OCI-LY7 (cell line): ENCODE measurements around the gene KLHL17. TPM values are rescaled to one million over a fixed set of nuclear protein-coding genes. Genes with fewer than 3 reads are reported as not detected.

Experiments
- BruUV-seq: library from RNA; stranded (reverse); fragments of 400-500 nt; replicated peaks from 2 replicates; lab custom pipeline; 2021; lab: Mats Ljungman, UMichigan
- CTCF ChIA-PET: fragments of 300-600 bp; sonication (Branson Sonifier 250); formaldehyde crosslinking; loops from one replicate; lab custom pipeline; 2022; ENCODE audit warnings: antibody characterized with exemption; ENCODE audit not compliant: unreplicated experiment; lab: Charles Lee
- POLR2A ChIA-PET: fragments of 300-600 bp; sonication (Branson Sonifier 250); formaldehyde crosslinking; loops from one replicate; lab custom pipeline; 2022; ENCODE audit warnings: antibody characterized with exemption; lab: Charles Lee
- DNase-seq: peaks from one replicate; pipeline ENCODE4 v3.0.0-alpha.2; 2015; ENCODE audit warnings: low spot score
- H2AFZ ChIP-seq: fragments of 200-600 bp; sonication (generic), shearing (Covaris generic); 2 replicates; pipeline ENCODE4 v1.6.1; 2014; ENCODE audit warnings: mild to moderate bottlenecking, antibody characterized with exemption, low read length, moderate library complexity
- H3K27ac ChIP-seq: fragments of 200-600 bp; sonication (generic); 2 replicates; pipeline ENCODE4 v1.5.1; 2014; ENCODE audit warnings: mixed run types, low read depth, mild to moderate bottlenecking, moderate library complexity, low read length, inconsistent platforms; ENCODE audit not compliant: poor library complexity, severe bottlenecking
- H3K36me3 ChIP-seq: fragments of 200-600 bp; sonication (generic); 2 replicates; pipeline ENCODE4 v1.6.1; 2014; ENCODE audit warnings: mild to moderate bottlenecking, antibody characterized with exemption, low read length, moderate library complexity, mixed read lengths; ENCODE audit not compliant: insufficient read depth
- H3K4me1 ChIP-seq: fragments of 200-600 bp; sonication (generic); 2 replicates; pipeline ENCODE4 v1.5.1; 2014; ENCODE audit warnings: mild to moderate bottlenecking, low read length; ENCODE audit not compliant: insufficient read depth, poor library complexity, severe bottlenecking
- H3K4me2 ChIP-seq: fragments of 200-600 bp; sonication (generic); 2 replicates; pipeline ENCODE4 v1.6.1; 2014; ENCODE audit warnings: mild to moderate bottlenecking, low read length
- H3K4me3 ChIP-seq: fragments of 200-600 bp; sonication (generic); 2 replicates; pipeline ENCODE4 v1.5.1; 2014; ENCODE audit warnings: mild to moderate bottlenecking, low read depth, low read length; ENCODE audit not compliant: poor library complexity, severe bottlenecking
- H3K79me2 ChIP-seq: fragments of 200-600 bp; sonication (generic); 2 replicates; pipeline ENCODE4 v1.6.1; 2016; ENCODE audit warnings: low read depth, mild to moderate bottlenecking, low read length, moderate library complexity, mixed read lengths; ENCODE audit not compliant: insufficient read depth
- H3K9me2 ChIP-seq: fragments of 200-600 bp; sonication (generic); 2 replicates; pipeline ENCODE4 v1.6.1; 2016; ENCODE audit warnings: mild to moderate bottlenecking, low read length, mixed read lengths; ENCODE audit not compliant: insufficient read depth
- H3K9me3 ChIP-seq: fragments of 200-600 bp; sonication (generic); 2 replicates; pipeline ENCODE4 v1.6.1; 2014; ENCODE audit warnings: mild to moderate bottlenecking, mixed run types, low read length, mixed read lengths
- H4K20me1 ChIP-seq: fragments of 200-600 bp; sonication (generic); 2 replicates; pipeline ENCODE4 v1.6.1; 2014; ENCODE audit warnings: mild to moderate bottlenecking, antibody characterized with exemption, low read length, moderate library complexity, mixed read lengths; ENCODE audit not compliant: insufficient read depth
- CTCF ChIP-seq: fragments of 200-600 bp; sonication (generic); conservative IDR thresholded peaks from 2 replicates; pipeline ENCODE4 v1.5.1; 2014; ENCODE audit warnings: mild to moderate bottlenecking, antibody characterized with exemption, low read length, moderate library complexity, mixed read lengths
- EZH2phosphoT487 ChIP-seq: fragments of 200-600 bp; sonication (generic); IDR thresholded peaks from 2 replicates; pipeline ENCODE4 v1.6.1; 2018; ENCODE audit warnings: low read depth, borderline replicate concordance, mild to moderate bottlenecking, mixed run types, antibody characterized with exemption, low read length, moderate library complexity, mixed read lengths
- intact Hi-C: fragments of 100-400 bp; cut with micrococcal nuclease; formaldehyde crosslinking; loops from one replicate; pipeline ENCODE4 v1.10.0; 2022; ENCODE audit not compliant: unreplicated experiment
- total RNA-seq, 2 experiments: library from RNA; depleted of rRNA in 1 of 2; stranded (reverse); fragments of >200 nt in 1 of 2; shearing (Covaris generic) in 1 of 2; gene quantifications; 2 replicates each; pipeline ENCODE4 v1.2.3, GENCODE V29; 2014 to 2022

Gene KLHL17
- total RNA-seq, 2 experiments from 2014 or later = 21.7 to 23.3 TPM

- Histone ChIP-seq H3K9me2 (no peaks in the 10 kb centered on the region), H3K27ac (no peak within 1 kb of the TSS), H3K79me2 (peaks cover 20% of the 10 kb centered on the region), H3K4me3 (peak within 1 kb of the TSS; percentile 97), H3K36me3 (peaks cover 31% of the 10 kb centered on the region), H3K9me3 (no peaks in the 10 kb centered on the region), H4K20me1 (peaks cover 4% of the 10 kb centered on the region; the same call in 1 of the 2 replicates), H3K4me2 (peak within 1 kb of the TSS; percentile 82), H2AFZ (peak within 1 kb of the TSS; percentile 67), H3K4me1 (peaks cover 16% of the 10 kb centered on the region)
- POLR2A ChIA-PET = interaction anchor here (0.5 kb wide), 1 partner anchor 48 kb away, joined by 5 read pairs; no protein-coding TSS in a partner anchor
- CTCF ChIA-PET = interaction anchor here (0.5 kb wide), 1 partner anchor 15 kb away, joined by 3 read pairs; no protein-coding TSS in a partner anchor
- BruUV-seq = no TSS peak
- DNase-seq = peak; percentile 90
- intact Hi-C loops = no loop called here
- no peak for TF ChIP-seq CTCF
- TF ChIP-seq EZH2phosphoT487 = no peak
Observed at GRCh38 chr1:958823-959730, 1.3 kb upstream of the KLHL17 start, which contains the start of gene NOC2L. TSS of gene NOC2L (minus strand) at chr1:959256. CDS start at chr1:959240, 16 bp downstream.

GRCh38 chr1:959731-960362 lies 537 bp upstream of the KLHL17 start:
- peaks cover 4% of the 10 kb centered on the region; the same call in 1 of the 2 replicates for H4K20me1 ChIP-seq
- intact Hi-C loops = no loop called here
- no peak overlapping the region for H3K27ac ChIP-seq
- no peak for TF ChIP-seq EZH2phosphoT487
- no peak for TF ChIP-seq CTCF
- peak overlapping the region; percentile 81 for H3K4me3 ChIP-seq
- no peak for DNase-seq
- H3K79me2 ChIP-seq = peaks cover 20% of the 10 kb centered on the region
- BruUV-seq = no TSS peak
- POLR2A ChIA-PET = no interaction called here
- H3K9me3 ChIP-seq = no peaks in the 10 kb centered on the region
- H3K4me2 ChIP-seq = peak overlapping the region; percentile 65
- peaks cover 23% of the 10 kb centered on the region for H3K36me3 ChIP-seq
- CTCF ChIA-PET = interaction anchor here (0.5 kb wide), 1 partner anchor 14 kb away, joined by 3 read pairs; no protein-coding TSS in a partner anchor
- H3K4me1 ChIP-seq = peaks cover 16% of the 10 kb centered on the region
- H3K9me2 ChIP-seq = no peaks in the 10 kb centered on the region
- H2AFZ ChIP-seq = peak overlapping the region; percentile 66
